ENCODE measurements around the gene SSBP3.
A peak's percentile ranks its signal among the peaks of the same experiment; 100 is the strongest.
"Not testable (repeated sequence)": the region's sequence is repeated elsewhere in the genome, so short reads cannot be mapped to it uniquely, and the experiment has no call there.

Gene SSBP3

GRCh38 chr1:54239631-54240031, 166.6 kb downstream of the SSBP3 start:
- no peak for DNase-seq

GRCh38 chr1:54239035-54239383, 167.2 kb downstream of the SSBP3 start:
- no peak for DNase-seq

- DNase-seq: peak; percentile 92 to 96
Observed at GRCh38 chr1:54238353-54239034, 167.7 kb downstream of the SSBP3 start.

GRCh38 chr1:54237586-54237985, 168.6 kb downstream of the SSBP3 start:
- peak; percentile 57 to 84 for DNase-seq

GRCh38 chr1:54234284-54234683, 171.9 kb downstream of the SSBP3 start:
- DNase-seq: peak in 1 of 2 donors; percentile 34

- not testable (repeated sequence) for DNase-seq
Observed at GRCh38 chr1:54233196-54233595, 173.0 kb downstream of the SSBP3 start.

GRCh38 chr1:54230507-54231339, 175.5 kb downstream of the SSBP3 start:
- peak; percentile 70 to 86 for DNase-seq

- DNase-seq: peak; percentile 67 to 90
Observed at GRCh38 chr1:54229281-54229891, 176.8 kb downstream of the SSBP3 start.

- no peak for DNase-seq
Observed at GRCh38 chr1:54228638-54229079, 177.5 kb downstream of the SSBP3 start.

GRCh38 chr1:54227891-54228310, 178.3 kb downstream of the SSBP3 start:
- peak; percentile 70 to 85 for DNase-seq

- peak; percentile 93 to 97 for DNase-seq
Observed at GRCh38 chr1:54227091-54227602, 179.0 kb downstream of the SSBP3 start.

GRCh38 chr1:54225986-54226559, 180.1 kb downstream of the SSBP3 start:
- DNase-seq: no peak

- DNase-seq: no peak
Observed at GRCh38 chr1:54225378-54225777, 180.8 kb downstream of the SSBP3 start.

GRCh38 chr1:54224233-54224632, 182.0 kb downstream of the SSBP3 start:
- DNase-seq: no peak

- DNase-seq: no peak
Observed at GRCh38 chr1:54223441-54224202, 182.6 kb downstream of the SSBP3 start.

GRCh38 chr1:54222711-54223110, 183.5 kb downstream of the SSBP3 start:
- DNase-seq: no peak

GRCh38 chr1:54221867-54222484, 184.2 kb downstream of the SSBP3 start:
- no peak for DNase-seq

- DNase-seq: peak in 1 of 2 donors; percentile 39
Observed at GRCh38 chr1:54221113-54221834, 184.9 kb downstream of the SSBP3 start.

- DNase-seq: peak; percentile 86 to 90
Observed at GRCh38 chr1:54220004-54220811, 186.0 kb downstream of the SSBP3 start.

GRCh38 chr1:54219688-54220003, 186.5 kb downstream of the SSBP3 start:
- DNase-seq: peak; percentile 23 to 55
